Left ventricle myocardium inferior (tissue), 1 donor: ENCODE measurements around the gene COG3. TPM values are rescaled to one million over a fixed set of nuclear protein-coding genes. Genes with fewer than 3 reads are reported as not detected.

Source experiments
- DNase-seq: peaks from one replicate; pipeline ENCODE4 v3.0.0-alpha.2; 2020
- H3K27ac ChIP-seq: fragments of 200-600 bp; replicated peaks from 2 replicates; pipeline ENCODE4 v1.8.0; 2021
- H3K27me3 ChIP-seq: fragments of 200-600 bp; 2 replicates; pipeline ENCODE4 v1.8.0; 2021; ENCODE audit warnings: low read depth
- H3K36me3 ChIP-seq: fragments of 200-600 bp; 2 replicates; pipeline ENCODE4 v1.8.0; 2021
- H3K4me1 ChIP-seq: fragments of 200-600 bp; 2 replicates; pipeline ENCODE4 v1.8.0; 2021
- H3K4me3 ChIP-seq: fragments of 200-600 bp; 2 replicates; pipeline ENCODE4 v1.8.0; 2021; ENCODE audit warnings: mild to moderate bottlenecking, moderate library complexity
- H3K9me3 ChIP-seq: fragments of 200-600 bp; replicated peaks from 2 replicates; pipeline ENCODE4 v1.8.0; 2021
- CTCF ChIP-seq: fragments of 200-600 bp; IDR thresholded peaks from 2 replicates; pipeline ENCODE4 v1.8.0; 2021; ENCODE audit warnings: antibody characterized with exemption, mild to moderate bottlenecking, borderline replicate concordance
- intact Hi-C: fragments of 100-400 bp; cut with micrococcal nuclease; formaldehyde crosslinking; loops from one replicate; pipeline ENCODE4 v1.11.0; 2022
- total RNA-seq: library from RNA; stranded (reverse); fragmentation: NEBNext Ultra II Directional; extraction: Animal tissue kit (Norgen Biotek cat#: 25700); gene quantifications from one replicate; pipeline ENCODE4 v1.2.1, GENCODE V29; 2021
- donor health status: DM: no; HTN: yes; CAD: no; lungs with severe emphysema.

COG3 gene
- total RNA-seq, 1 donor from 2014 or later = 15.7 TPM

- no peak for TF ChIP-seq CTCF
Observed at GRCh38 chr13:45466359-45466758, 1.6 kb downstream of the COG3 start.

GRCh38 chr13:45468635-45469034 is 3.9 kb downstream of the COG3 start:
- no peak for TF ChIP-seq CTCF
- Histone ChIP-seq H3K4me1 (peaks cover 77% of the 10 kb centered on the region), H3K27me3 (no peaks in the 10 kb centered on the region), H3K9me3 (no peaks in the 10 kb centered on the region), H3K4me3 (no peak overlapping the region), H3K27ac (peak overlapping the region; percentile 2), H3K36me3 (peaks cover 6% of the 10 kb centered on the region)
- intact Hi-C loops = no loop called here
- no peak for DNase-seq

More at GRCh38 chr13:45466359-45466758, 1.6 kb downstream of the COG3 start:
- peaks cover 6% of the 10 kb centered on the region for H3K36me3 ChIP-seq
- H3K4me1 ChIP-seq = peaks cover 71% of the 10 kb centered on the region
- no peak for DNase-seq
- peak overlapping the region; percentile 97 for H3K27ac ChIP-seq
- peak overlapping the region; percentile 98 for H3K4me3 ChIP-seq
- no peaks in the 10 kb centered on the region for H3K9me3 ChIP-seq
- intact Hi-C loops = no loop called here
- H3K27me3 ChIP-seq = no peaks in the 10 kb centered on the region

DNA sequence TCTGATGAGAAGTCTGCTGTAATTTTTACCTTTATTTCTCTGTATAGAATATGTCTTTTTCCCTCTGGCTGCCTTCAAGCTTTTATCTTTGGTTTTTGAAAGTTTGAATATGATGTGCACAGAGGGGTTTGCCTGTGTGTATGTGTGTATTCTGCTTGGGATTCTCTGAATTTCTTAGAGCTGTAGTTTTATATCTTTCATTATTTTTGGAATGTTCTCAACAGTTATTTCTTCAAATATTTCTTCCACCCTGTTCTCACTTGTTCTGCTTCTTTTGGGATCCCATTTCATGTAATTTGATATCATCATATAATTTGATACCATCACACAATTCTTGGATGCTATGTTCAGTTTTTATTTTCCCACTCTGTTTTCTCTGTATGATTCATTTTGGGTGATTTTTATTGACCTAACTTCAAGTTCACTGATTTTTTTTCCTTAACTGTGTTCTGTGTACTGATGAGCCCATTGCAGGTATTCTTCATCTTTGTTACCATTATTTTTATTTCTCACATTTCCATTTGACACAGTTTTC is 7.5 kb downstream of the COG3 start:
- Histone ChIP-seq H3K27ac (no peak overlapping the region), H3K9me3 (no peaks in the 10 kb centered on the region), H3K4me1 (peaks cover 61% of the 10 kb centered on the region), H3K4me3 (no peak overlapping the region), H3K36me3 (peaks cover 15% of the 10 kb centered on the region), H3K27me3 (no peaks in the 10 kb centered on the region)
- no peak for DNase-seq
- no peak for TF ChIP-seq CTCF
- intact Hi-C loops = no loop called here

DNA sequence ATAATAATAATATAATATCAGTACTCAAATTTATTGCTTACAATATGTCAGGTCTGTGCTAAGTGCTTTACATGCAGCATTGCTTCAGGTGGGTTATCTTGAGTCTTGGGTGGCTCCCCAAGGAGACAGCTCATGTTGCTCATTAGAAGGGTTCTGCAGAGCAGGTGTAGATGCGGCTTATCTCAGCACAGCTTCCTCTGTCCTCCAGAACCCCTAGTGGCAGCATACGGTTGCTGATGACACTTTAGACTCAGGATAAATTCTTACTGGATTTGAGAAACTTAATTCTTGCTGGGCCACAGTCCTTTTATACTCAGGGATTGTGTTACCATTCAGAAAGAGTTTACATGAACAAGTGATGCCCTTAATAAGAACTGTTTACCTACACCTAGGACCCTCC is 8.9 kb downstream of the COG3 start:
- Histone ChIP-seq H3K27me3 (no peaks in the 10 kb centered on the region), H3K36me3 (peaks cover 18% of the 10 kb centered on the region), H3K9me3 (no peaks in the 10 kb centered on the region), H3K4me1 (peaks cover 47% of the 10 kb centered on the region), H3K4me3 (no peak overlapping the region), H3K27ac (no peak overlapping the region)
- DNase-seq = no peak
- TF ChIP-seq CTCF = peak; percentile 20
- intact Hi-C loops = no loop called here

GRCh38 chr13:45474584-45475454 is 10.1 kb downstream of the COG3 start:
- no peaks in the 10 kb centered on the region for H3K9me3 ChIP-seq
- peaks cover 42% of the 10 kb centered on the region for H3K4me1 ChIP-seq
- H3K4me3 ChIP-seq = no peak overlapping the region
- H3K36me3 ChIP-seq = peaks cover 21% of the 10 kb centered on the region
- no peak for TF ChIP-seq CTCF
- H3K27me3 ChIP-seq = no peaks in the 10 kb centered on the region
- DNase-seq = no peak
- intact Hi-C loops = no loop called here
- H3K27ac ChIP-seq = no peak overlapping the region
